ENCODE results near the gene DEGS2. TPM values are rescaled to one million over a fixed set of nuclear protein-coding genes. Genes with fewer than 3 reads are reported as not detected.

The DEGS2 gene
- total and polyA plus RNA-seq, 2 experiments from 2014 or later = 0.63 to 2.2 TPM

- no peak for TF ChIP-seq ZNF462 (CRISPR knock-in tag; IDR thresholded peaks at IDR 0.05)
- no peak for TF ChIP-seq ETS1 (IDR thresholded peaks at IDR 0.05)
- TF ChIP-seq EZH2phosphoT487 (IDR thresholded peaks at IDR 0.05; ENCODE audit: unreplicated experiment) = no peak
- TF ChIP-seq STAT1 (IDR thresholded peaks at IDR 0.05; ENCODE audit: unreplicated experiment) = no peak
- no peak for TF ChIP-seq ZNF331 (CRISPR knock-in tag; IDR thresholded peaks at IDR 0.05; ENCODE audit: low read depth)
Measured at GRCh38 chr14:100124551-100125088, 34.8 kb downstream of the DEGS2 start (continued).

- Histone ChIP-seq H3K27ac (ENCODE audit: low read depth) (no peak overlapping the region), H3K79me2 (replicated peaks; ENCODE audit: insufficient read depth) (no peaks in the 10 kb centered on the region), H3K27me3 (ENCODE audit: insufficient read depth) (no peaks in the 10 kb centered on the region), H3K4me3 (no peak overlapping the region), H2AFZ (no peak overlapping the region), H3K9me2 (ENCODE audit: insufficient read depth) (no peaks in the 10 kb centered on the region), H4K20me1 (replicated peaks; ENCODE audit: insufficient read depth) (no peaks in the 10 kb centered on the region), H3K4me1 (ENCODE audit: insufficient read depth) (no peaks in the 10 kb centered on the region), H3F3A (replicated peaks; ENCODE audit: low read depth) (no peaks in the 10 kb centered on the region), H3K36me3 (ENCODE audit: insufficient read depth) (no peaks in the 10 kb centered on the region), H3K4me2 (no peak overlapping the region)
- no peak for ATAC-seq
- no peak overlapping the region for H3K4me3 Mint-ChIP-seq
- H3K9me3 Mint-ChIP-seq = no peaks in the 10 kb centered on the region
- no peak overlapping the region for H3K27ac Mint-ChIP-seq
- H3K27me3 Mint-ChIP-seq (ENCODE audit: insufficient read depth, low read depth, poor library complexity) = peaks cover 2% of the 10 kb centered on the region
- no peaks in the 10 kb centered on the region; the same call in 2 of the 3 replicates for H3K4me1 Mint-ChIP-seq
- TF ChIP-seq ZNF114 (CRISPR knock-in tag; IDR thresholded peaks at IDR 0.05) = no peak
- TF ChIP-seq EZH2phosphoT487 (IDR thresholded peaks at IDR 0.05; ENCODE audit: unreplicated experiment) = no peak
- no peak for TF ChIP-seq JUNB (IDR thresholded peaks at IDR 0.05; ENCODE audit: unreplicated experiment)
- TF ChIP-seq ETS1 (IDR thresholded peaks at IDR 0.05) = no peak
- TF ChIP-seq POLR2AphosphoS5 (IDR thresholded peaks at IDR 0.05; ENCODE audit: low read depth) = no peak
- no peak for DNase-seq (ENCODE audit: low spot score)
- peaks cover 5% of the 10 kb centered on the region; the same call in 1 of the 3 replicates for H3K36me3 Mint-ChIP-seq (ENCODE audit: low read depth)
Measured at GRCh38 chr14:100123618-100124017, 35.8 kb downstream of the DEGS2 start.
